DOHH2 (cell line): Measurements from ENCODE around the gene CNN3.

ENCODE experiments used
- H3F3A ChIP-seq: fragments of 200-600 bp; sonication (generic), shearing (Covaris generic); 2 replicates; pipeline ENCODE4 v1.6.0; 2016; ENCODE audit warnings: antibody characterized with exemption, mild to moderate bottlenecking; ENCODE audit not compliant: control insufficient read depth, insufficient read depth
- H3K27ac ChIP-seq: fragments of 200-600 bp; sonication (generic); 2 replicates; pipeline ENCODE4 v1.5.1; 2014; ENCODE audit warnings: low read depth, mild to moderate bottlenecking, low read length, moderate library complexity
- H3K27me3 ChIP-seq: fragments of 200-600 bp; sonication (generic); 2 replicates; pipeline ENCODE4 v1.6.1; 2014; ENCODE audit warnings: mild to moderate bottlenecking, low read length, mixed read lengths; ENCODE audit not compliant: control insufficient read depth
- H3K36me3 ChIP-seq: fragments of 200-600 bp; sonication (generic); 2 replicates; pipeline ENCODE4 v1.6.1; 2014; ENCODE audit warnings: mild to moderate bottlenecking, low read length, moderate library complexity, mixed read lengths; ENCODE audit not compliant: control insufficient read depth
- H3K4me1 ChIP-seq: fragments of 200-600 bp; sonication (generic); 2 replicates; pipeline ENCODE4 v1.6.1; 2014; ENCODE audit warnings: mild to moderate bottlenecking, low read length, mixed read lengths; ENCODE audit not compliant: control insufficient read depth
- H3K4me2 ChIP-seq: fragments of 200-600 bp; sonication (generic); 2 replicates; pipeline ENCODE4 v1.6.0; 2014; ENCODE audit warnings: mild to moderate bottlenecking, low read length, moderate library complexity
- H3K4me3 ChIP-seq: fragments of 200-600 bp; sonication (generic); 2 replicates; pipeline ENCODE4 v1.5.1; 2014; ENCODE audit warnings: mild to moderate bottlenecking, low read length, mixed read lengths
- H3K79me2 ChIP-seq: fragments of 200-600 bp; sonication (generic); 2 replicates; pipeline ENCODE4 v1.6.1; 2014; ENCODE audit warnings: mild to moderate bottlenecking, low read length, mixed read lengths; ENCODE audit not compliant: control insufficient read depth
- H3K9me2 ChIP-seq: fragments of 200-600 bp; sonication (generic); replicated peaks from 2 replicates; pipeline ENCODE4 v1.6.1; 2014; ENCODE audit warnings: mild to moderate bottlenecking, low read length, mixed read lengths; ENCODE audit not compliant: control insufficient read depth
- H3K9me3 ChIP-seq: fragments of 200-600 bp; sonication (generic); 2 replicates; pipeline ENCODE4 v1.6.1; 2014; ENCODE audit warnings: antibody characterized with exemption, low read length, mixed read lengths; ENCODE audit not compliant: control insufficient read depth, insufficient read depth
- H4K20me1 ChIP-seq: fragments of 200-600 bp; sonication (generic); 2 replicates; pipeline ENCODE4 v1.6.0; 2014; ENCODE audit warnings: low read depth, mild to moderate bottlenecking, antibody characterized with exemption, low read length, moderate library complexity; ENCODE audit not compliant: control insufficient read depth, insufficient read depth
- EZH2phosphoT487 ChIP-seq: fragments of 200-600 bp; sonication (generic); IDR thresholded peaks from 2 replicates; pipeline ENCODE4 v1.6.1; 2017; ENCODE audit warnings: borderline replicate concordance, mild to moderate bottlenecking, antibody characterized with exemption, low read length, moderate library complexity, mixed read lengths
- TF ChIP-seq, protein P1 (sequence below): fragments of 200-600 bp; sonication (generic); IDR thresholded peaks from one replicate; pipeline ENCODE4 v1.5.1; 2014; ENCODE audit warnings: antibody characterized with exemption, mild to moderate bottlenecking, low read depth, low read length; ENCODE audit not compliant: poor library complexity, severe bottlenecking

The CNN3 gene

DNA sequence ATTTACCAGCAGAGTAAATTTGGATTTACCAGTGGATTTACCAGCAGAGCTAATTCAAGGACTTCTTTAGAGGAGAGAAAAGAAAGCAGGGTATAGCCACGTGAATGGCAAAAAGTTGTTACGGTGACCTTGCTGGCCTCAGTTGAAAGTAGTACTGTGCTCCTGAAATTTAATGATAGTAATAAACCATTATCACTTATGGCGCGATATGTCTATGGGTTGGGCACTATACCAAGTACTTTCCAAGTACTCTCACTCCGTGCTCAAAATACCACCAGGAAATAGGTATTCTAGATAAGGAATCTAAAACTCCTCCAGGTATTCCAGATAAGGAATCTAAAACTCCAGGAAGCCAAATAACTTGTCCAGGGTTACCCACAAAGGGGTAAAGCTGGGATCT is 70.9 kb downstream of the CNN3 start:
- H4K20me1 ChIP-seq: no peaks in the 10 kb centered on the region
- no peaks in the 10 kb centered on the region for H3K36me3 ChIP-seq
- H3K9me2 ChIP-seq: no peaks in the 10 kb centered on the region
- H3K79me2 ChIP-seq: no peaks in the 10 kb centered on the region
- TF ChIP-seq, protein P1, sequence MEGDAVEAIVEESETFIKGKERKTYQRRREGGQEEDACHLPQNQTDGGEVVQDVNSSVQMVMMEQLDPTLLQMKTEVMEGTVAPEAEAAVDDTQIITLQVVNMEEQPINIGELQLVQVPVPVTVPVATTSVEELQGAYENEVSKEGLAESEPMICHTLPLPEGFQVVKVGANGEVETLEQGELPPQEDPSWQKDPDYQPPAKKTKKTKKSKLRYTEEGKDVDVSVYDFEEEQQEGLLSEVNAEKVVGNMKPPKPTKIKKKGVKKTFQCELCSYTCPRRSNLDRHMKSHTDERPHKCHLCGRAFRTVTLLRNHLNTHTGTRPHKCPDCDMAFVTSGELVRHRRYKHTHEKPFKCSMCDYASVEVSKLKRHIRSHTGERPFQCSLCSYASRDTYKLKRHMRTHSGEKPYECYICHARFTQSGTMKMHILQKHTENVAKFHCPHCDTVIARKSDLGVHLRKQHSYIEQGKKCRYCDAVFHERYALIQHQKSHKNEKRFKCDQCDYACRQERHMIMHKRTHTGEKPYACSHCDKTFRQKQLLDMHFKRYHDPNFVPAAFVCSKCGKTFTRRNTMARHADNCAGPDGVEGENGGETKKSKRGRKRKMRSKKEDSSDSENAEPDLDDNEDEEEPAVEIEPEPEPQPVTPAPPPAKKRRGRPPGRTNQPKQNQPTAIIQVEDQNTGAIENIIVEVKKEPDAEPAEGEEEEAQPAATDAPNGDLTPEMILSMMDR: no peak
- no peak for TF ChIP-seq EZH2phosphoT487
- no peak overlapping the region for H3K4me3 ChIP-seq
- H3K27me3 ChIP-seq: peaks cover 20% of the 10 kb centered on the region
- no peaks in the 10 kb centered on the region for H3K4me1 ChIP-seq
- H3K27ac ChIP-seq: no peak overlapping the region
- no peaks in the 10 kb centered on the region for H3K9me3 ChIP-seq
- H3K4me2 ChIP-seq: no peak overlapping the region
- H3F3A ChIP-seq: no peaks in the 10 kb centered on the region

DNA sequence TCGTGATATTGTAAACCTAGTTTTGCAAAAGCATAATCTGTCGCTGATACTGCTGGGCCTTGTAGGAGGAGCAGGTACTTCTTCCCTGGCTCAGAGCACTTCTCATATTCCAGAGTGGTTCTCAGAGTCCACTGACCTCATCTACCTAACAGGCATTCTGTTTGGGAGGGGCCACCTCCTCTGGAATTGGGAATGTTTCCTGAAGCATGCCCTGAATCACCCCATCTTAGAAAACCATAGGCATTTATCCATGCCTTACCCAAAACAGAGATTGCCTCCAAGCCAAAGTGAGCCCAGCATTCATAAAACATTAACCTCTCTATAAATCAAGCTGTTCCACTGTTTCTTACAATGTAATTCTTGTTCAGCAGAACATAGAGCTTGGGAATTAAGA is 71.6 kb downstream of the CNN3 start:
- no peaks in the 10 kb centered on the region for H3K4me1 ChIP-seq
- no peak overlapping the region for H3K4me3 ChIP-seq
- TF ChIP-seq EZH2phosphoT487: no peak
- TF ChIP-seq, protein P1: no peak
- H3K36me3 ChIP-seq: no peaks in the 10 kb centered on the region
- H3K27ac ChIP-seq: no peak overlapping the region
- H3K27me3 ChIP-seq: peaks cover 20% of the 10 kb centered on the region
- H3K79me2 ChIP-seq: no peaks in the 10 kb centered on the region
- no peaks in the 10 kb centered on the region for H3K9me2 ChIP-seq
- H3K4me2 ChIP-seq: no peak overlapping the region
- no peaks in the 10 kb centered on the region for H3K9me3 ChIP-seq
- no peaks in the 10 kb centered on the region for H4K20me1 ChIP-seq
- H3F3A ChIP-seq: no peaks in the 10 kb centered on the region

DNA sequence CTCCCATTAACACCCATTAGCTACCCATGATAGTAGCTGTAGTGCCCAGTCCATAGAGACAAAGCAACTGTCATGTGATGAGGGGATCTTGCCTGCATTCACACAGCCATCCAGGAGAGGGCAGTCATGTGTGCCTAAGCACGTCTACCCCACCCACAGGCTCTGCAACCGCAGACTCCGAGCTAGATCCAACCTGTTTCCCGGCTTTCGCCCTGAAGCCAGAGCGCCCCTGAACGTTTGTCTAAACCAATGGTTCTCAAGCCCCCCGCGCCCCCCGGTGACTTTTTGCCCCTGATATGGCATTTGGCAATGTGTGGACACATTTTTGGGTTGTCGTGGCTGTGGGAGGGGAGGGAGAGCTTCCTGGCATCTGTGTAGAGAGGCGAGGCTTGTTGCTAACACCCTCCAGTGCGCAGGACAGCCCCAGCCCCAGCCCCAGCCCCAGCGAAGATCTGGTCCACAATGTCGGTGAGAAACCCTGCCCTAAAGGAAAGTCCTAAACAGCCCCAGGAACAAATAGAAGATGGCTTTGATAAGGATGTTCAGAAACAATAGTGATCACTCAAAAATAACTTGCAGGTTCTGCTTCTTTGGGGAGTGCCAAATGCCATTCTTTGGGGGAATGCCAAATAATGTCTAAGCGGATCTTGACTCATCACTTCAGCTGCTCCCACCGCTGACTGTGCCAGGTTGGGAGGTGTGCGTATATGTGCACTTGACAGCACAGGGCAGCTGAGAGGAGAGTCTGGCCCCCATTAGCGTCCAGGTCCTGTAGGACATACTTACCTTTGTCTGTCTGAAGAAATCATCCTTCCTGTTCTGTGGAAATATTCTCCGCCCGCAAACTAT is 72.2 kb downstream of the CNN3 start:
- Histone ChIP-seq H3K4me2 (peak overlapping the region; percentile 68), H3K79me2 (no peaks in the 10 kb centered on the region), H3K36me3 (no peaks in the 10 kb centered on the region), H3K9me2 (no peaks in the 10 kb centered on the region), H3K4me1 (no peaks in the 10 kb centered on the region), H3F3A (no peaks in the 10 kb centered on the region), H3K27ac (no peak overlapping the region), H4K20me1 (no peaks in the 10 kb centered on the region), H3K9me3 (no peaks in the 10 kb centered on the region), H3K27me3 (peaks cover 17% of the 10 kb centered on the region), H3K4me3 (peak overlapping the region; percentile 53)
- TF ChIP-seq, protein P1: peak; percentile 88
- no peak for TF ChIP-seq EZH2phosphoT487
